Testis (tissue), 3 donors: ENCODE data around the gene ATG7. TPM values are rescaled to one million over a fixed set of nuclear protein-coding genes. Genes with fewer than 3 reads are reported as not detected.

ENCODE experiments used
- DNase-seq: peaks from one replicate; pipeline ENCODE4 v3.0.0-alpha.2; 2019
- H3K27ac ChIP-seq, 2 donors: fragments of 200-600 bp; sonication (generic); one replicate each; pipeline ENCODE4 v1.5.1; 2019
- H3K27me3 ChIP-seq: fragments of 200-600 bp; sonication (generic); one replicate; pipeline ENCODE4 v1.5.1; 2019
- H3K36me3 ChIP-seq: fragments of 200-600 bp; sonication (generic); one replicate; pipeline ENCODE4 v1.5.1; 2017; ENCODE audit warnings: low read depth; ENCODE audit errors: missing control alignments
- H3K4me1 ChIP-seq: fragments of 200-600 bp; sonication (generic); one replicate; pipeline ENCODE4 v1.5.1; 2019
- H3K4me3 ChIP-seq, 2 donors: fragments of 200-600 bp; sonication (generic); one replicate each; pipeline ENCODE4 v1.5.1; 2017 to 2019
- H3K9me3 ChIP-seq: fragments of 200-600 bp; sonication (generic); one replicate; pipeline ENCODE4 v1.5.1; 2017
- POLR2A ChIP-seq: fragments of 450-650 bp; IDR thresholded peaks from one replicate; pipeline ENCODE4 v1.6.1; 2017; ENCODE audit warnings: antibody characterized with exemption, mild to moderate bottlenecking, moderate library complexity
- WGBS, 2 donors: methylation state at CpG; one replicate each; pipeline ENCODE4 v1.1.5; 2018; 5-methylcytosine and 5-hydroxymethylcytosine counted together
- intact Hi-C: fragments of 100-400 bp; cut with DNase I; formaldehyde crosslinking; loops from one replicate; pipeline ENCODE4 v1.15.1; 2023; ENCODE audit warnings: low total_unique reads
- polyA plus RNA-seq: library from polyadenylated mRNA; stranded (reverse); fragments of 350-450 nt; fragmentation: Illumina TruSeq; extraction: RNeasy Lipid Tissue Mini Kit (QIAGEN cat#74804); gene quantifications from one replicate; pipeline ENCODE4 v1.2.3, GENCODE V29; 2014; ENCODE audit warnings: low read depth, low replicate concordance; ENCODE audit not compliant: insufficient read depth
- total RNA-seq, 2 donors: library from RNA; depleted of rRNA; stranded (reverse); fragments of >200 nt; gene quantifications; one replicate each; pipeline ENCODE4 v1.2.3, GENCODE V29; 2016
- TF ChIP-seq, protein P1 (sequence below), 3 experiments: fragments of 450-650 bp in 2 of 3; fragments of 200-600 bp in 1 of 3; sonication (generic) in 1 of 3; IDR thresholded peaks; one replicate each; pipeline ENCODE4 v1.5.1; 2016 to 2019; ENCODE audit warnings: antibody characterized with exemption in 3 of 3, mild to moderate bottlenecking in 2 of 3, moderate library complexity in 1 of 3

ATG7 gene
- total and polyA plus RNA-seq, 3 donors from 2014 or later: 52.9 to 95.4 (median 86.0) TPM

GRCh38 chr3:11452885-11453847 is 181.0 kb downstream of the ATG7 start:
- 44 to 47% methylated on average over 14 of the region's 14 CpGs for WGBS, 2 donors

DNA sequence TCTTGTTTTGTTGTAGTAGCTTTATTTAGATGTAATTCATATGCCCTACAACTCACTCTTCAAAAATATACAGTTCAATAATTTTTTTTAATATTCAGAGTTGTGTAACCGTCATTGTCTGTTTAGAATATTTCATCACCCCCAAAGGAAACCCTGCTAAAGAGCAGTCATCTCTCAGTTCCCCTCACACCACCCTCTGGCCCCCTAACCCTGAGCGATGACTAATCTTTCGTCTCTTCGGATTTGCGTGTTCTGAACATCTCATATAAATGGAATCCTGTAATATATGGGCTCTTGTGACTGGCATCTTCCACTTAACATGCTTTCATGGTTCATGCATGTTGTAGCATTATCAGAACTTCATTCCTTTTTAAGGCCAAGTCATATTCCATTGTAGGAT is 183.8 kb downstream of the ATG7 start:
- no peak for DNase-seq
- intact Hi-C loops: no loop called here
- Histone ChIP-seq H3K27me3 (no peaks in the 10 kb centered on the region), H3K4me3 (no peak overlapping the region), H3K36me3 (no peaks in the 10 kb centered on the region), H3K9me3 (no peaks in the 10 kb centered on the region), H3K4me1 (no peaks in the 10 kb centered on the region), H3K27ac (no peak overlapping the region)
- WGBS, 2 donors: 90 to 92% methylated on average over 5 of the region's 5 CpGs
- no peak for TF ChIP-seq POLR2A
- TF ChIP-seq, protein P1, sequence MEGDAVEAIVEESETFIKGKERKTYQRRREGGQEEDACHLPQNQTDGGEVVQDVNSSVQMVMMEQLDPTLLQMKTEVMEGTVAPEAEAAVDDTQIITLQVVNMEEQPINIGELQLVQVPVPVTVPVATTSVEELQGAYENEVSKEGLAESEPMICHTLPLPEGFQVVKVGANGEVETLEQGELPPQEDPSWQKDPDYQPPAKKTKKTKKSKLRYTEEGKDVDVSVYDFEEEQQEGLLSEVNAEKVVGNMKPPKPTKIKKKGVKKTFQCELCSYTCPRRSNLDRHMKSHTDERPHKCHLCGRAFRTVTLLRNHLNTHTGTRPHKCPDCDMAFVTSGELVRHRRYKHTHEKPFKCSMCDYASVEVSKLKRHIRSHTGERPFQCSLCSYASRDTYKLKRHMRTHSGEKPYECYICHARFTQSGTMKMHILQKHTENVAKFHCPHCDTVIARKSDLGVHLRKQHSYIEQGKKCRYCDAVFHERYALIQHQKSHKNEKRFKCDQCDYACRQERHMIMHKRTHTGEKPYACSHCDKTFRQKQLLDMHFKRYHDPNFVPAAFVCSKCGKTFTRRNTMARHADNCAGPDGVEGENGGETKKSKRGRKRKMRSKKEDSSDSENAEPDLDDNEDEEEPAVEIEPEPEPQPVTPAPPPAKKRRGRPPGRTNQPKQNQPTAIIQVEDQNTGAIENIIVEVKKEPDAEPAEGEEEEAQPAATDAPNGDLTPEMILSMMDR (IDR thresholded peaks at IDR 0.05): no peak

More at GRCh38 chr3:11452885-11453847, 181.0 kb downstream of the ATG7 start:
- Histone ChIP-seq H3K27ac (peak overlapping the region in 1 of 2 donors; percentile 43), H3K27me3 (no peaks in the 10 kb centered on the region), H3K9me3 (no peaks in the 10 kb centered on the region), H3K4me3 (no peak overlapping the region), H3K4me1 (no peaks in the 10 kb centered on the region), H3K36me3 (no peaks in the 10 kb centered on the region)
- DNase-seq: no peak
- intact Hi-C loops: no loop called here
- no peak for TF ChIP-seq POLR2A
- TF ChIP-seq, protein P1 (IDR thresholded peaks at IDR 0.05): no peak

- Histone ChIP-seq H3K4me3 (no peak overlapping the region), H3K27me3 (no peaks in the 10 kb centered on the region), H3K27ac (no peak overlapping the region), H3K9me3 (no peaks in the 10 kb centered on the region), H3K4me1 (no peaks in the 10 kb centered on the region), H3K36me3 (no peaks in the 10 kb centered on the region)
- WGBS, 2 donors: 82 to 92% methylated on average over 4 of the region's 4 CpGs
- intact Hi-C loops: no loop called here
- DNase-seq: no peak
- no peak for TF ChIP-seq POLR2A
- TF ChIP-seq, protein P1 (IDR thresholded peaks at IDR 0.05): no peak
These were observed 184.9 kb downstream of the ATG7 start for GRCh38 chr3:11457135-11457534.

GRCh38 chr3:11459186-11459824 is 187.1 kb downstream of the ATG7 start:
- Histone ChIP-seq H3K27me3 (no peaks in the 10 kb centered on the region), H3K9me3 (no peaks in the 10 kb centered on the region), H3K27ac (no peak overlapping the region), H3K4me1 (no peaks in the 10 kb centered on the region), H3K36me3 (no peaks in the 10 kb centered on the region), H3K4me3 (no peak overlapping the region)
- TF ChIP-seq, protein P1 (IDR thresholded peaks at IDR 0.05): no peak
- no peak for TF ChIP-seq POLR2A
- 71% methylated on average over 3 of the region's 3 CpGs for WGBS, 2 donors
- intact Hi-C loops: no loop called here
- no peak for DNase-seq
